Hematopoietic multipotent progenitor cell (in vitro differentiated cells): Measurements from ENCODE around the gene ZNF446. TPM values are rescaled to one million over a fixed set of nuclear protein-coding genes. Genes with fewer than 3 reads are reported as not detected.

ENCODE experiments used
- DNase-seq, 3 donors: peaks; one replicate each; pipeline ENCODE4 v3.0.0-alpha.2; 2011 to 2015; ENCODE audit warnings: low read depth in 2 of 3, low spot score in 2 of 3
- small RNA-seq: library from RNA; depleted of rRNA; stranded (forward); fragments of <200 nt; gene quantifications from one replicate; pipeline ENCODE3, GENCODE V24; 2012
- total RNA-seq: library from RNA; depleted of rRNA; stranded (reverse); fragments of >200 nt; gene quantifications from one replicate; pipeline ENCODE4 v1.2.3, GENCODE V29; 2012

Gene ZNF446
- total RNA-seq, 1 donor = 16.2 TPM

- peak; percentile 80 to 96 (median 95) for DNase-seq
Observed at GRCh38 chr19:58519355-58520256, 43.5 kb downstream of the ZNF446 start, which contains the start of gene ZBTB45. ZBTB45 (minus strand) TSS chr19:58519810; CDS start chr19:58517673, 2,137 bp downstream.

- no peak for DNase-seq
Observed at GRCh38 chr19:58520257-58520599, 44.1 kb downstream of the ZNF446 start.

GRCh38 chr19:58521651-58522050 is 45.5 kb downstream of the ZNF446 start:
- DNase-seq = no peak

- DNase-seq = no peak
Observed at GRCh38 chr19:58522709-58523108, 46.6 kb downstream of the ZNF446 start.

GRCh38 chr19:58529405-58529804 is 53.3 kb downstream of the ZNF446 start:
- DNase-seq = no peak

Small RNA genes within 50 kb of the gene (small RNA-seq; reads per million reads assigned to genes)
- gene RN7SL693P (not detected), gene RNU6-1337P (not detected)

Other genes with a start within 250 kb of the ZNF446 start
- gene ZNF544, start 247.4 kb upstream of the ZNF446 start, total RNA-seq = 57.1 TPM
- 10.5 TPM for gene ZNF8, start 197.4 kb upstream of the ZNF446 start, total RNA-seq
- gene ERVK3-1, start 171.0 kb upstream of the ZNF446 start, total RNA-seq = 49.0 TPM
- gene ZSCAN22, start 149.4 kb upstream of the ZNF446 start, total RNA-seq = 3.0 TPM
- 10.0 TPM for gene A1BG, start 122.9 kb upstream of the ZNF446 start, total RNA-seq
- 4.8 TPM for gene ZNF497, start 113.6 kb upstream of the ZNF446 start, total RNA-seq
- 6.2 TPM for gene ZNF837, start 95.3 kb upstream of the ZNF446 start, total RNA-seq
- gene RPS5, start 89.1 kb upstream of the ZNF446 start, total RNA-seq = 7,116 TPM
- 0.81 TPM for gene RNF225, start 80.7 kb upstream of the ZNF446 start, total RNA-seq
- 11.3 TPM for gene ZNF584, start 67.7 kb upstream of the ZNF446 start, total RNA-seq
- gene ZNF132, start 36.2 kb upstream of the ZNF446 start, total RNA-seq = 5.9 TPM
- gene ZNF324B, start 24.7 kb upstream of the ZNF446 start, total RNA-seq = 19.1 TPM
- gene ZNF324, start 9.3 kb upstream of the ZNF446 start, total RNA-seq = 21.3 TPM
- gene SLC27A5, start 35.6 kb downstream of the ZNF446 start, total RNA-seq = 24.2 TPM
- 14.3 TPM for gene ZBTB45, start 43.5 kb downstream of the ZNF446 start, total RNA-seq
- 972 TPM for gene TRIM28, start 67.7 kb downstream of the ZNF446 start, total RNA-seq
- gene CHMP2A, start 78.8 kb downstream of the ZNF446 start, total RNA-seq = 59.8 TPM
- 54.4 TPM for gene UBE2M, start 82.3 kb downstream of the ZNF446 start, total RNA-seq
- gene MZF1, start 97.0 kb downstream of the ZNF446 start, total RNA-seq = 58.7 TPM